ENCODE results near the gene AGTRAP. TPM values are rescaled to one million over a fixed set of nuclear protein-coding genes. Genes with fewer than 3 reads are reported as not detected.
A peak's percentile ranks its signal among the peaks of the same experiment; 100 is the strongest.

AGTRAP gene
- polyA plus RNA-seq, 3 donors from 2014 or later: 319 to 591 (median 324) TPM

DNA sequence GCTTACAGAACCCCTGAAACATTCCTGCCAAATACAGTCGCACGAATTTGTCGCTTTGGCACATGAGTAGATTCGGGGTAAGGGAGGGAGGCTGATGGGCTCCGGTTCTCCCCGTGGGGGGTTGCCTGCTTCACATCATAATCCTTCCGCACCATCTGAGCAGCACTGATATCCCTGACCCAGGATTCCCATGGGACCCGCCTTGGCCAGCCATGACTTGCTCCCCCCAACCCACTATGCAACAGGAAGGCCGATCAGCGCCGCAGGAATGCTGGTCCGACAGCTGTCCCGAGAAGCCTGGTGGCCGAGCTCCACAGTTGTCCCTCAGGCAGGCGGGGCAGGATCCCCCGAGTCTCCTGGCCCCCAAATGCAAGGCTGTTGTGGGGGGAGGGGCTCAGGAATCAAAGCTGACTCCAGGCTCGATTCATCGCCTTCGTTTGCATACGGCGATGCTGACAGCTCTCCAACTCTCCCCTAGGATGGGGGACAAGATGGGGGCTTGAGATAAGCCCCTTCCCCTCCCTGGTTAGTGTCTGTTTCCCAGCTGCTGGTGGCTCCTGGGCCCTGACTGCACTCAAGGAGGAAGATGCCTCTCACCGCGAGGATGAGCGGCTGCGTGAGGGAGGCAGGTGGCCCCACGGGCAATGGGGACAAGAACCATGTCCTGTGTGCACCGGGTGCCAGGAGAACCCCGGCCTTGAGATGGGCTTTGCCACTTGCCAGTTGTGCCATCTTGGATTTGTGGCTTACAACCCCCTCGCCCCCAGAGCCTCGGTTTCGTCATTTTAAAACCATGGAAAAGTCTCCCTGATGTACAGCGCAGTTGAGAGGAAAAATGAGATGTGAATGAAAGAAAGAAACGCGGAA is 35.1 kb upstream of the AGTRAP start:
- Mint-ChIP-seq H3K4me3 (no peak overlapping the region), H3K36me3 (peaks cover 0 to 4% (median 0%) of the 10 kb centered on the region in 3 donors), H3K9me3 (no peaks in the 10 kb centered on the region), H3K27me3 (ENCODE audit: low read depth in 3 of 3) (peaks cover 0 to 5% (median 4%) of the 10 kb centered on the region in 3 donors), H3K4me1 (peaks cover 0 to 1% of the 10 kb centered on the region in 2 donors), H3K27ac (no peak overlapping the region)
- DNase-seq: no peak

DNA sequence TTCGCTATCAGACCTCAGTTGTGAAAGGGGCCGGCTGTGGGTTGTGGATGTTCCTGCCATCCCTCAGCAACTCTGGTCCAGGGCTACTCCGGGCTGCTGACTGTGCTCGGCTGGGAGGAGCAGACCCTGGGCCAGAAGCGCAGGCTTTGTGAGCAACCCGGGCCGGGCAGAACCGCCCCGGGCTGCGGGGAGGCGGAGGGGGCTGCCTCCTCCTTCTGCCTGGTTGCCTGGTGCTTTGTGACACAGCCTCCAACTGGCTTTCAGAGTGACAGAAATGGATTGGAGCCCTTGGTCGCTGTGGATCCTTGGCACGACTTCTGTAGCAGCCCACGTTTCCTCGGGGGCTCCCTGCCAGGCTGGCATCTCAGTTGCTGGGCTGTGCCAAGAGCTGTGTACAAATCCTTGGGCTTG is 34.4 kb upstream of the AGTRAP start:
- peaks cover 0 to 4% (median 0%) of the 10 kb centered on the region in 3 donors for H3K36me3 Mint-ChIP-seq
- H3K4me3 Mint-ChIP-seq: no peak overlapping the region
- H3K9me3 Mint-ChIP-seq: no peaks in the 10 kb centered on the region
- DNase-seq: no peak
- peaks cover 0 to 1% of the 10 kb centered on the region in 2 donors for H3K4me1 Mint-ChIP-seq
- H3K27me3 Mint-ChIP-seq (ENCODE audit: low read depth in 3 of 3): peaks cover 0 to 5% (median 4%) of the 10 kb centered on the region in 3 donors
- no peak overlapping the region for H3K27ac Mint-ChIP-seq

GRCh38 chr1:11701981-11702803 is 33.7 kb upstream of the AGTRAP start:
- Mint-ChIP-seq H3K27me3 (ENCODE audit: low read depth in 3 of 3) (peaks cover 0 to 5% (median 4%) of the 10 kb centered on the region in 3 donors), H3K36me3 (peaks cover 0 to 4% (median 0%) of the 10 kb centered on the region in 3 donors), H3K4me1 (peaks cover 0 to 1% of the 10 kb centered on the region in 2 donors), H3K27ac (no peak overlapping the region), H3K9me3 (no peaks in the 10 kb centered on the region), H3K4me3 (no peak overlapping the region)
- DNase-seq: no peak

DNA sequence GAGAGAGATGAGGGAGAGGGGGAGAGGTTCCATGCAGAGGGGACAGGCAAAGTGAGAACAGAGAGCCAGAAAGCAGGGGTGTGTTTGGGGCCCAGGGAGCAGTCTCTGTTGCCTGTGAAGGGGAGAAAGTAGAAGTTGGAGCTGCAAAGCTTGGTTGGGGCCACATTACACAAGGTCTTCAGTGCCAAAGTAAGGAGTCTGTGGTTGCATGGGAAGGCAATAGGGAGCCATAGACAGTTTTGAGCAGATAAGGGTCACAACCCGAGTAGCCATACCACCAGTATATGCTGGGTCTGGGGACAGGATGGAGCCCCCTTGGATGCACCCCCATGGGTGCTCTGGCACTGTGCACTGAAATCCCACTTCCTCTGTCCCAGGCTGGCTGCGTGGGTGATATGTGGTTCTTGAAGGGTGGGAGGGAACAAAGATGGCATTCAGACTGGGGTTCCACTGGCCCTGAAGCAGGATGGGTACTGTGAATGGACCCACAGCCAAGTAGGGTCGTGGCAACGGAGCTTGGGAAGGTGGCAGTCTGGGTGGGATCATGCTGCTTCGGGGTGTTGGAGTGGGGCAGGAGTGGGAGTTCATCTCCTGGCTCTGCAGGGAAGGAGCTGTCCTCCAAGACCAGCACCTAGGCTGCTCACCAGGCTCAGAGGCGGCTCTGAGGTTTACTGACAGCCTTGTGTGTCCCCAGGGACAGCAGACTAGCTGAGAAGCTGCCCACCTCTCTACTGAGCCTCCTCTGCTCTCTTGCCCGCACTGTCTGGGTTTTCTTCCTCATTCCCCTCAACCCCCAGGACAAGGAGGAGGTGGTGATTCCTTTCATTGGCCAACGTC is 32.4 kb upstream of the AGTRAP start:
- peaks cover 0 to 4% (median 0%) of the 10 kb centered on the region in 3 donors for H3K36me3 Mint-ChIP-seq
- peaks cover 0 to 2% (median 2%) of the 10 kb centered on the region in 3 donors for H3K27me3 Mint-ChIP-seq (ENCODE audit: low read depth in 3 of 3)
- no peak overlapping the region for H3K4me3 Mint-ChIP-seq
- peak overlapping the region in 1 of 6 donors; percentile 5 for H3K27ac Mint-ChIP-seq
- no peaks in the 10 kb centered on the region for H3K9me3 Mint-ChIP-seq
- no peak for DNase-seq
- peaks cover 0 to 1% of the 10 kb centered on the region in 2 donors for H3K4me1 Mint-ChIP-seq

DNA sequence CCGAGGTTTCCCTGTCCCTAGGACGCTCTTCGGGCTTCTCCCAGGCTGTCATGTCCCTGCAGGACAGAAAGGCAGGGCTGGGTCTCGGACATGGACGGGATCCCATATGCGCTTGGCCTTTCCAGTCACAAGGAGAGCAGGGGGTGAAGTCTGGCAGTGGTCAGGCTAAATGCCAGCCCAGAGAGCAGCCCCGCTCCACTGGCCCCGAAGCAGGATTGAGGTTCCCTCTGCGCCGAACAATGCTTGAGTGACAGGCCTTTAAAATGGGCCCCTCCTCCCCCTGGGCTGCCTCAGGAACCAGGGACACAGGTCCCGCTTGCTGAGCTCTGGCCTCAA is 31.8 kb upstream of the AGTRAP start:
- H3K4me1 Mint-ChIP-seq: peaks cover 0 to 1% of the 10 kb centered on the region in 2 donors
- H3K27ac Mint-ChIP-seq: no peak overlapping the region
- no peak overlapping the region for H3K4me3 Mint-ChIP-seq
- peaks cover 0 to 2% (median 1%) of the 10 kb centered on the region in 3 donors for H3K27me3 Mint-ChIP-seq (ENCODE audit: low read depth in 3 of 3)
- H3K9me3 Mint-ChIP-seq: no peaks in the 10 kb centered on the region
- no peak for DNase-seq
- peaks cover 0 to 4% (median 0%) of the 10 kb centered on the region in 3 donors for H3K36me3 Mint-ChIP-seq

- peaks cover 0 to 2% (median 0%) of the 10 kb centered on the region in 3 donors for H3K27me3 Mint-ChIP-seq (ENCODE audit: low read depth in 3 of 3)
- no peak for DNase-seq
- H3K27ac Mint-ChIP-seq: no peak overlapping the region
- peaks cover 0 to 1% of the 10 kb centered on the region in 2 donors for H3K4me1 Mint-ChIP-seq
- no peaks in the 10 kb centered on the region for H3K9me3 Mint-ChIP-seq
- no peak overlapping the region for H3K4me3 Mint-ChIP-seq
- H3K36me3 Mint-ChIP-seq: peaks cover 0 to 4% (median 0%) of the 10 kb centered on the region in 3 donors
Measured at GRCh38 chr1:11704691-11705475, 31.1 kb upstream of the AGTRAP start.

- Mint-ChIP-seq H3K27ac (peak overlapping the region in 1 of 6 donors; percentile 14), H3K9me3 (no peaks in the 10 kb centered on the region)
Measured at GRCh38 chr1:11705596-11705995, 30.3 kb upstream of the AGTRAP start.

DNA sequence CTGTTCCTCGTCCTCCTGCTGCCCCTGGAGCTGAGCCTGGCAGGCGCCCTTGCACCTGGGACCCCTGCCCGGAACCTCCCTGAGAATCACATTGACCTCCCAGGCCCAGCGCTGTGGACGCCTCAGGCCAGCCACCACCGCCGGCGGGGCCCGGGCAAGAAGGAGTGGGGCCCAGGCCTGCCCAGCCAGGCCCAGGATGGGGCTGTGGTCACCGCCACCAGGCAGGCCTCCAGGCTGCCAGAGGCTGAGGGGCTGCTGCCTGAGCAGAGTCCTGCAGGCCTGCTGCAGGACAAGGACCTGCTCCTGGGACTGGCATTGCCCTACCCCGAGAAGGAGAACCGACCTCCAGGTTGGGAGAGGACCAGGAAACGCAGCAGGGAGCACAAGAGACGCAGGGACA is 29.6 kb upstream of the AGTRAP start:
- Mint-ChIP-seq H3K36me3 (peaks cover 0 to 4% (median 0%) of the 10 kb centered on the region in 3 donors), H3K4me1 (peaks cover 0 to 1% of the 10 kb centered on the region in 2 donors), H3K9me3 (no peaks in the 10 kb centered on the region), H3K27ac (no peak overlapping the region), H3K27me3 (ENCODE audit: low read depth in 3 of 3) (peaks cover 0 to 2% (median 0%) of the 10 kb centered on the region in 3 donors), H3K4me3 (no peak overlapping the region)
- no peak for DNase-seq

More at GRCh38 chr1:11705596-11705995, 30.3 kb upstream of the AGTRAP start:
- Mint-ChIP-seq H3K36me3 (peaks cover 0 to 4% (median 0%) of the 10 kb centered on the region in 3 donors), H3K4me1 (peaks cover 0 to 1% of the 10 kb centered on the region in 2 donors), H3K4me3 (no peak overlapping the region), H3K27me3 (ENCODE audit: low read depth in 3 of 3) (peaks cover 0 to 2% (median 0%) of the 10 kb centered on the region in 3 donors)
- no peak for DNase-seq

GRCh38 chr1:11707621-11708276 is 28.2 kb upstream of the AGTRAP start:
- peaks cover 0 to 4% (median 0%) of the 10 kb centered on the region in 3 donors for H3K36me3 Mint-ChIP-seq
- H3K27ac Mint-ChIP-seq: peak overlapping the region in 1 of 6 donors; percentile 30
- H3K9me3 Mint-ChIP-seq: no peaks in the 10 kb centered on the region
- H3K4me3 Mint-ChIP-seq: no peak overlapping the region
- no peak for DNase-seq
- H3K27me3 Mint-ChIP-seq (ENCODE audit: low read depth in 3 of 3): peaks cover 0 to 2% (median 0%) of the 10 kb centered on the region in 3 donors
- H3K4me1 Mint-ChIP-seq: peaks cover 0 to 1% of the 10 kb centered on the region in 2 donors

GRCh38 chr1:11708554-11709350 is 27.2 kb upstream of the AGTRAP start:
- Mint-ChIP-seq H3K36me3 (no peaks in the 10 kb centered on the region), H3K27ac (peak overlapping the region in 1 of 6 donors; percentile 19), H3K4me1 (no peaks in the 10 kb centered on the region), H3K9me3 (no peaks in the 10 kb centered on the region), H3K27me3 (ENCODE audit: low read depth in 3 of 3) (no peaks in the 10 kb centered on the region), H3K4me3 (no peak overlapping the region)
- DNase-seq: no peak

DNA sequence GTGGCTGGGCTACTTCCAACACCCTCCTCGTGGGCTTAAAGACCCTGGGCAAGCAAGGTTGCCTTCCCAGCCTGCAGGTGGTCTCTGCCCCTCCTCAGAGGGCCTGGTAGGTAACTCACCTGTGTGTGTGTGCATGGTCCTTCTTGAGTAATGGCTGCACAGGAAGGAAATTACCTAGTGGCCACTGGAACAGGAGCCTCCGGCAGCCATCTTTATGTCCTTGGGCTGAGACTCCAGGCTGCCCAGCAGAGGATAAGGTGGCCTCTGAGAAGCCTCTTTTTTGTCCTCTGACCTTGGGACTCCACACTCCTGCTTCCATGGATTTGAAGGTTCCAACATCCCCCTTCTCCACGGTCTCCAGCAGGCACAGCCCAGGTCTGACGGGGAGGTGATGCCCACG is 24.4 kb upstream of the AGTRAP start:
- no peak overlapping the region for H3K27ac Mint-ChIP-seq

DNA sequence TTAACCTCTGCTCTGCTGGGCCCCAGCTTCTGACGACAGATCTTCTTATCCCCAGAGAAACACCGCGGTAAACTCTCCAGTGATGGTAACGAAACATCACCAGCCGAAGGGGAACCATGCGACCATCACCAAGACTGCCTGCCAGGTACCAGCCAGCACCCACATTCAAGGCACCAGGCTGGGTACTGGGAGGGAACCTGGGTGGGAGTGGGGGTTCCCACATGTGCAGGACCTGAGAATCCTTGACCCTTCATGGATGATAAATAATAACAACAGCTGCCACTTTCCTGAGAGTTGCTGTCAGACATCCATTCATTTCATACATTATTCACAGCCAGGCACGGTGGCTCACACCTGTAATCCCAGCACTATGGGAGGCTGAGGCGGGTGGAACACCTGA is 23.7 kb upstream of the AGTRAP start:
- Mint-ChIP-seq H3K27ac (no peak overlapping the region), H3K36me3 (no peaks in the 10 kb centered on the region), H3K4me1 (peaks cover 0 to 2% of the 10 kb centered on the region in 2 donors), H3K9me3 (no peaks in the 10 kb centered on the region), H3K27me3 (ENCODE audit: low read depth in 3 of 3) (no peaks in the 10 kb centered on the region), H3K4me3 (no peak overlapping the region)
- no peak for DNase-seq

More for the DNA sequence above, 24.4 kb upstream of the AGTRAP start:
- Mint-ChIP-seq H3K4me1 (no peaks in the 10 kb centered on the region), H3K9me3 (no peaks in the 10 kb centered on the region), H3K27me3 (ENCODE audit: low read depth in 3 of 3) (no peaks in the 10 kb centered on the region), H3K36me3 (no peaks in the 10 kb centered on the region), H3K4me3 (no peak overlapping the region)
- no peak for DNase-seq

Measured in immature natural killer cell (primary cell).